HG02970 (cell line): Measurements from ENCODE around the gene GSE1.

Experiments used
- ATAC-seq: cut with Tn5 transposase; IDR thresholded peaks from one replicate; pipeline ENCODE4 v1.9.1; 2021; ENCODE audit warnings: mild to moderate bottlenecking, moderate library complexity, moderate number of reproducible peaks; ENCODE audit not compliant: unreplicated experiment, low FRiP score

GSE1 gene

DNA sequence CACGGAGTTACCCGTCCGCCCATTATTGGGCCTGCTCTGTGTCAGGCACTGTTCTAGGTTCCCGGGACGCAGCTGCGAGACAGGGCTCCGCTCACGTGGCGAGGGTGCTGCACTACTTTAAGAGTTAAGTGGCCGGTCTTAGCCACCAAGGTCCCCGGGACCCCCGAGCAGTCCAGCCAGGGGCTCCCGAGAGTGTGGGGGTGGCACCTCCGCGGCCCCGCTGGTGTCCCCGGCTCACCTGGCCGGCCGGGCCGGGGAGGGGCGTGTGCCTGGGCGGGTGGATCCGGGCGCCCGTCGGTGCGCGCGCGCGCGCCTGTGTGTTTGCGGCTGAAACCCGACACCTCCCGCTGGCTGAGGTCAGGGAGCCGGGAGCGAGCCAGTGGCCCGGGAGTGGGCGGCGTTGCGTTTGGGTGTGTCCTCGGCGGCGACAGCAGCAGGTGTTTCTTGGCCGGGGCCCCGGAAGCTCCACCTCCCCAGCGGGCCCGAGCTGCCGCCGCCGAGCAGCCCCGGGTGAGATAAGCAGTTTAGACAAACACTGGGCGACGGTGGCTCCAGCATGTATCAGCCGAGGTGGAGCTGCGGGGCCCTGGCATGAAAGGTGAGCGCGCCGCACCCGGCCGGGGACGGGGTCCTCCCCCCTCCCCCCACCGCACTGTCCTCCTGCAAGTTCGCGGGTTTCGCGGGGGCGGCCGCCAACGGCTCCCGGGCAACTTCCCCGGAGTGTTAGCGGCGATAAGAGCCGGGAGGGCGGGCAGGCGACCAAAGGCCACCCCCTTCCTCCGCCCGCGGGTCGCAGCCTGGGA is at the start of gene GSE1:
TSS of gene GSE1 (plus strand) at position 522 of the 803 bp plus-strand sequence. CDS start at position 592, 70 bp downstream.
- ATAC-seq, result peak; percentile 39

DNA sequence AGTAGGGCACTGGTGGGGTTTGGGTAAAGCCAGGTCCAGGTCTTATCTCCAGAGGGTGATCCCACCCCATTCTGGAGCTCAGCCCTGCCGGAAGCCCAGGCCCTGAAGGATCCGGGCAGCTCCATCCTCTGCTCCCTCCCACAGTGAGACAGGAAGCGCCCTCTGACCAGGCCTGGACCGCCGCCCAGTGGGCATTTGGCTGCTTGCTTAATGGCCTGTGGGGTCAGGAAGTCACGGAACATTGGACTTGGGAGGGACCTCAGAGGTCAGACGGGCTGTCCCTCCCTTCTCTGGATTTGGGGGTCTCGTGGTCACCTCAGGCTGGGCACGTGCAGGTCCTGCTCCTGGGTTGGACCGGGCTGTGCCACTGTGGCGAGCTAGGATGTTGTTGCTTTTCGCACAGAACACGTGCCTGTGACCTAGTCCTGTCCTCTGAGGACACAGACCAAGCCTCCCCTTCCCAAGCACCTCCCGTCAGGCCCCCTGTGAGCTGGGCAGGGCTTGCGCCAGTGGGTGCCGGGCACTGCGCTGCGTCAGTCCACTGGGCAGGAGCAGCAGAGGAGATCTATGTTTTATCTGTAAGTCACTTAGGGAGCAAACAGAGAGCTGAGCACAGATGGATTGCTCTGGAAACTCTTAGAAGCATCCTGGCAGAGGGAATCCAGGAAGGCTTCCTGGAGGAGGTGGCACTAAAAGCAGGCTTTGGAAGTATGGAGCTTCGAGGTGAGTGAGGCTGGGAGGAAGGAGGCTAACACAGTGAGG is 49.4 kb upstream of the GSE1 start:
- ATAC-seq, result no peak

DNA sequence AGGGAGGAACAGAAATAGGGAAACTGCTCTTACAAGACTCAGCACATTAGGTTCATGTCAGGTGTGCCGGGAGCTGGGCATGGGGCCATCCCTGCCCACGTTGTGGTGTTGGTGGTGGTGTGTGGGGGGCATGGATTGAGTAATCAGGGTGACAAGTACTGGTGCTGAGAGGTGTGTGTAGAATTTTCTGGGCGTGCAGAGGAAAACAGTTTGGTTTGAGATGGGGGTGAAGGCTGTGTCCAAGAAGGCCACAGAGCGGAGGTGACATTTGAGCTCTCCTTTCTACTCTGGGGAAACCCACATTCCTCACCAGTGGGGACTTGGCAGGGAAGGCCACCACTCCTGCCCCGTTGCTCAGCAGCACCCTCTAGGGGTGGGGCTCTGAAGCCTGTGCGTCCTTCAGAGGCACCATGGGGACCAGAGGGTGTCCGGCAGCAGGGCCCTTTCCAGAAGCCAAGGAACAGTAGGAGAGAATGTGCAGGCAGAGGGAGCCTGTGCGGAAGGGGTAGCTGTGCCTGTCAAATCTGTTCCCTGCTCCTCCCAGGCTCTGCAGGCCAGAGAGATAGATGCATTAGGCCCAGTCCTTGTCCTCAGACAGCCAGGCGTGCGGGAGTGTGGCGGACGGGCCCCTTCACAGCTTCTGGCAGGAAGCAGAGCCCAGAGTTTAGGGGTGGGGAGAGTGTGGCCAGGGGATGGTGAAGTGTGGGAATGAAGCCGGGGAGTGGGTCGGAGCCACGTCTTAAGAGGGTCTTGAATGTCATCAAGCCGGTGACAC is 48.7 kb upstream of the GSE1 start:
- no peak for ATAC-seq

DNA sequence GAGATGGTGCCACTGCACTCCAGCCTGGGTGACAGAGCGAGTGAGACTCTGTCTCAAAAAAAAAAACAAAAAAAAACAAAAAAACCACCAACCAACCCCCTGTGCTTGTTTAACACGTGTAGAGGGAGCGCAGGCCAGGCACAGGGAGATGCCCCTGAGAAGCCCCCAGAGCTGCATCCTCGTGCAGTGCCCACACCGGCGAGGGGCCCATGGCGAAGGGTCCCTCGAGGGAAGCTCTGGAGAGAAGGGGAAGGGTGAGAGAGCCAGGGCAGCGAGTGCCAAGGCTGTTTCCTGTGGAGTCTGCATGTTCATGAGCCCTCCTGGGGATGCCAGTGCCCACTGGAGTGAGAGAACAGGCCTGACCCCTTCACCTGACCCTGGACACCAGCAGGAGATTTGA is 47.8 kb upstream of the GSE1 start:
- no peak for ATAC-seq

- ATAC-seq, result no peak
Measured at GRCh38 chr16:85565801-85566526, 47.2 kb upstream of the GSE1 start.

DNA sequence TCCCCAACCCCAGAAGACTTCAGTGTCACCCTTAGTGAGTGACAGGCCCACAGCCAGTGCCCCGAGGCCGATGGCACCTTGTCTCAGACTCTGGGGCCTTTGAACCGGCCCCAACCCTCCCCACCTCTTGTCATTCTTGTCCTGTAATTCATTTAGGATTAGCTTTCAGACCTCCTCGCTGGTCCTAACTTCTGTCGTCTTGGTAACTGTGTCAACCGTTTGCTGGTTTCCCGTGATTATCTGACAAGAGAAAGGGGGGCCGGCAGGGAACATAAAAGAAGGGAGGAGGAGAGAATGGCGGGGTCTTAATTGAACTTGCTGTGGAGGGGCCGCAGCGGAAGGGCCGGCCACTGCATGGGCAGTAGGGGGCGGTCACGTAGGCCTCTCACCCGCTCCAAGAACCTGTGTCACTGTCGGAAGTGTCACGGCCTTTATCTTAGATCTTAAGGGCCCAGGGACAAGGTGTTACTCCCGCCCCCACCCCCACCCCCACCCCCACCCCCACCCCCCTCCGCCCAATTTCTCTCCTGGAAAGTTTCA is 46.5 kb upstream of the GSE1 start:
- ATAC-seq, result no peak

- no peak for ATAC-seq
Measured at GRCh38 chr16:85567101-85567866, 45.8 kb upstream of the GSE1 start.

DNA sequence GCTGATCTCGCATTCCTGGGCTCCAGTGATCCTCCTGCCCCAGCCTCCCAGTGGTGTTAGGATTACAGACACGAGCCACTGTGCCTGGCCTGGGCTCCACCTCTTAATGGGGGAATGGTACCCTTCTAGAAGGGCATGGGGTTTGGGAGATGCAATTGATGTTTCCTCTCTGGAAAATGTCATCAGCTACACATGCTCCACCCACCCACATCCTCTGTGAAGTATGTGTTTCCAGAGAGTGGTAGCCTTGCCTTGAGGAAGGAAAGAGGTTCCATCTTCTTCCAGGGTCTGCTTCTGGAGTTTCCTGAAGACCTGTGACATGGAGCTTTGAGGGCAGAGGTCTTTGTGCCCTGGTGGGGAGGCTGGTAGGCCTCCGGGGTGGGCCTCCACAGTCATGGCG is 45.2 kb upstream of the GSE1 start:
- no peak for ATAC-seq

GRCh38 chr16:85568519-85568918 is 44.6 kb upstream of the GSE1 start:
- no peak for ATAC-seq

DNA sequence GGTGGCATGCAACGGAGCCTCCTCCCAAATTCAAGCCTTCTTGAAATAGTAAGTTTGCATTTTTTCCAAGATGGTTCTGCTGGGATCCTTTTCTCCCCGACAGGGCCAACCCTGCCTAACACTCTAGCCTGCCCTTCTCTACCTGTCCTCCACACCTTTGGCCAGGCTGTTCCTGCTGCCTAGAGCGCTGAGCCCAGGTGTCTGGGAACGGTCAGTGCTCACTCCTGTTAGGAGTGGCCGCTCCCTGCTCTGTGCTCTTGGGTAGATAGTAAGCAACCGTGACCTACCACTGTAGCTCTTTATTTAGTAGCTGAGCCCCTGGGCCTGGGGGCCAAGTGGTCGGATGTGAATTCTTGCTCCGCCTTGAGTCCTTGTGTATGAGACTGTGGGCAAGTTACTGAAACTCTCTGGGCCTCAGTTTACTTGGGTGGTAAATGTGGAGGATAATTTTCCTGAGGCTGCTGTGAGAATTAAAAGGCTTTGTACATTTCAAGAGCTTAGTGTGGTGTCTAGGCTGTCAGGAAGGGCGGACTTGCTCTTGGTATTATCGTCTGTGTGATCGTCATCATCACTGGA is 44.0 kb upstream of the GSE1 start:
- ATAC-seq, result no peak

GRCh38 chr16:85569615-85570212 is 43.4 kb upstream of the GSE1 start:
- ATAC-seq, result peak; percentile 41

- ATAC-seq, result no peak
Measured at GRCh38 chr16:85570213-85570734, 42.8 kb upstream of the GSE1 start.

DNA sequence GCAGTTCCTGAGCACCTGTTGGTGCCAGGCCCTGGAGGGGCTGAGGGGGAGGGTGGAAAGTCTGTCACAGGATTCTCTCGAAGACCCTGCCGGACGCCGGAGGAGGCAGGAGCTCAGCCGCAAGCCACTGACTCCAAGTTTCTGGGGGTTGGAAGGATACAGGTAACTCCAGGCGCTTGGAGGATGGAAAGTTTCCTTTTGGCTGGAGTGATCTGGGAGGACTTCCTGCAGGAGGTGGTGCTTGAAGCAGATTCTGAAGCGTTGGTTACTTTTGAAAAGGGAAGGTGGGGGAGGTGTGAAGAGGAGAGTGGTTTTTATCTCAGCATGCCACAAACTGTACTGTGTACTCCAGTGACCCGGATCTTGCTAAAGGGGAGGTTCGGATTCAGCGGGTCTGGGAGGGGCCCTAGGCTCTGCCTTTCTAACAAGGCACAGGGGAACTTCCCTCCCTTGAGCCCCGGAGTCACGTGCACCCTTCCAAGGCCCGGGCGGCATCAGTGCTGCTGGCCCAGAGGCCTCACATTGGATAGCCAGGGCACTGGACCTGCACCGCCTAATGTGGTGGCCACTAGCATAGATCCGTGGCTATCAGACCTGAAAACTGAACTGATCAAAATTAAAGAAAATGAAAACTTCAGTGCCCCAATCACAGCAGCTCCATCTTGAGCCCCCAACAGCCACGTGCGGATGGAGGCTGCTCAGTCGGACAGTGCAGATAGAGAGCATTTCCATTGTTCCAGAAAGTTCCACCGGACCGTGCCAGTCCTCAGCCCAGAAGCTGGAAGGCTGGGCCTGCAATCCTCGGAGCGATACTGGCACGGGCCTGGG is 42.2 kb upstream of the GSE1 start:
- ATAC-seq, result peak; percentile 38

DNA sequence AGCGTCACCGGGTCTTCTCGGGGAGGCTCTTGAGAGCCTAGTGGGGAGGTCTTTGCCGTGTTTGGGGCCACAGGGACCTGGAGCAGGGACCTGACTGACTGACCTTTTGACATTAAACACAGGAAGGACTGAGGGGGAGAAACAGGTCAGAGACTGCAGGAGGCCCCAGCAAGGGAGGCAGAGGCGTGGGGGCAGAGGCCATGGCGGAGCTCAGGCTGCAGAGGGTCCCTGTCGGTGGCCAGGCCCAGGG is 41.6 kb upstream of the GSE1 start:
- ATAC-seq, result no peak

DNA sequence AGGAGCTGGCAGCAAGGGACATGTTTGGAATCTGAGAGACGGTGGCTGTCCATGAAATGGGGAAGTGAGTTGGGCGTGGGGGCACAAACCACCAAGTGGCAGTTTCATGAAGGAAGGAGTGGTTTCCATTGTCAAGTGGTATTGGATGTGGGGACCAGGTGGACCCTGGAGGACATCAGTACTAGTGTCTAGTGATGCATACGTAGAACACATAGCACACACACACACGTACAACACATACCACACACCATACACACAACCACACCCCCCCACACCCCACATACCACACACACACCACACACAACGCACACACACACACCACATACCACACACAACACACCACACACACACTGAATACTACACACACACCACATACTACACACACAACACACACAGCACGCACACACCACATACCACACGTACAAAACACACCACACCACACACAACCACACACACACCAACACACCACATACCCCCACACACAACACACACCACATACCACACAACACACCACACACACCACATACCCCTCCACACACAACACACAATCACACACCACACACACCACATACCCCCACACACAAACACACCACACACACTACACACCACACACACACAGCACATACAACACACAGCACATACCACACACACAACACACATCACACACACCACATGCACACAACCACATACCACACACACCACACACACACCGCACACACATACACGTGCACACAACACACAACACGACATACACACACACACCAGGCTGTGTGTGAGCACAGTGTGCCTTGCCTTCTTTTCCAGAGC is 41.1 kb upstream of the GSE1 start:
- no peak for ATAC-seq

GRCh38 chr16:85573045-85573695 is 40.0 kb upstream of the GSE1 start:
- ATAC-seq, result no peak
